HL-60 (cell line): ENCODE results near the gene PRDM2.

Experiments
- DNase-seq, 2 experiments: peaks; one replicate each; pipeline ENCODE4 v3.0.0-alpha.2; 2010 to 2020; ENCODE audit warnings: low read depth in 1 of 2, low spot score in 1 of 2
- H3K27ac ChIP-seq: fragments of 250-450 bp; sonication (Bioruptor Pico); replicated peaks from 2 replicates; pipeline ENCODE4 v1.5.1; 2020; ENCODE audit warnings: mild to moderate bottlenecking, moderate library complexity
- H3K27me3 ChIP-seq: fragments of 250-450 bp; sonication (Bioruptor Pico); 2 replicates; pipeline ENCODE4 v1.5.1; 2021; ENCODE audit warnings: mild to moderate bottlenecking, moderate library complexity; ENCODE audit not compliant: insufficient read depth, poor library complexity, severe bottlenecking
- H3K4me3 ChIP-seq: replicated peaks from 2 replicates; pipeline ENCODE4 v1.5.1; 2011; ENCODE audit warnings: mild to moderate bottlenecking, control low read depth, low read length; ENCODE audit not compliant: insufficient read depth
- GABPA ChIP-seq: IDR thresholded peaks from 2 replicates; pipeline ENCODE4 v1.6.1; 2012; ENCODE audit warnings: low read depth
- POLR2AphosphoS5 ChIP-seq: IDR thresholded peaks from 2 replicates; pipeline ENCODE4 v1.6.1; 2012; ENCODE audit warnings: low read depth
- SPI1 ChIP-seq: IDR thresholded peaks from 2 replicates; pipeline ENCODE4 v1.6.1; 2012; ENCODE audit warnings: low read depth, mild to moderate bottlenecking, borderline replicate concordance
- TF ChIP-seq, protein P1 (sequence below): IDR thresholded peaks from one replicate; pipeline ENCODE4 v1.5.1; 2011; ENCODE audit warnings: low read length, control low read depth, inconsistent platforms; ENCODE audit not compliant: insufficient read depth
- TF ChIP-seq, protein P2 (sequence below): IDR thresholded peaks from 2 replicates; pipeline ENCODE4 v1.6.1; 2012; ENCODE audit warnings: low read depth; ENCODE audit not compliant: insufficient replicate concordance

PRDM2 gene

DNA sequence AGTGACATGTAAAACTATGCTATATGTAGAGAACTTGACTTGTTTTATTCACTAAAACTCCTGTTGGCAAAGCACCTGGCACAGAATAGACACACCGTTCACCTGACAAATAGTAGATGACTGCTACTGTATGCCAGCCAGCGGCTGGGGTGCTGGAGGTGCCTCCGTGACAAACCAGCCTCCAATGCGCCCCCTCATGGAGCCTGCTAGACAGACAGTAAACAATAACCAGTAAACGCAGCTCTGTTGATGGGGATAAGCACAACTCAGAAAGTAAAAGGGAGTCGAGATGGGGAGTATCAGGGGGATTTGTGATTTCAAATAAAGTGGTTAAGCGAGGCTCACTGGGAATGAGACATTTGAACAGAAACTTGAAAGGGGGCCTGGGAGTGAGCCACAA is 107.2 kb downstream of the PRDM2 start:
- H3K27me3 ChIP-seq: no peaks in the 10 kb centered on the region
- no peak for TF ChIP-seq SPI1
- TF ChIP-seq, protein P1, sequence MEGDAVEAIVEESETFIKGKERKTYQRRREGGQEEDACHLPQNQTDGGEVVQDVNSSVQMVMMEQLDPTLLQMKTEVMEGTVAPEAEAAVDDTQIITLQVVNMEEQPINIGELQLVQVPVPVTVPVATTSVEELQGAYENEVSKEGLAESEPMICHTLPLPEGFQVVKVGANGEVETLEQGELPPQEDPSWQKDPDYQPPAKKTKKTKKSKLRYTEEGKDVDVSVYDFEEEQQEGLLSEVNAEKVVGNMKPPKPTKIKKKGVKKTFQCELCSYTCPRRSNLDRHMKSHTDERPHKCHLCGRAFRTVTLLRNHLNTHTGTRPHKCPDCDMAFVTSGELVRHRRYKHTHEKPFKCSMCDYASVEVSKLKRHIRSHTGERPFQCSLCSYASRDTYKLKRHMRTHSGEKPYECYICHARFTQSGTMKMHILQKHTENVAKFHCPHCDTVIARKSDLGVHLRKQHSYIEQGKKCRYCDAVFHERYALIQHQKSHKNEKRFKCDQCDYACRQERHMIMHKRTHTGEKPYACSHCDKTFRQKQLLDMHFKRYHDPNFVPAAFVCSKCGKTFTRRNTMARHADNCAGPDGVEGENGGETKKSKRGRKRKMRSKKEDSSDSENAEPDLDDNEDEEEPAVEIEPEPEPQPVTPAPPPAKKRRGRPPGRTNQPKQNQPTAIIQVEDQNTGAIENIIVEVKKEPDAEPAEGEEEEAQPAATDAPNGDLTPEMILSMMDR: peak; percentile 29
- H3K27ac ChIP-seq: no peak overlapping the region
- no peak overlapping the region for H3K4me3 ChIP-seq
- peak in 1 of 2 experiments; percentile 41 for DNase-seq

DNA sequence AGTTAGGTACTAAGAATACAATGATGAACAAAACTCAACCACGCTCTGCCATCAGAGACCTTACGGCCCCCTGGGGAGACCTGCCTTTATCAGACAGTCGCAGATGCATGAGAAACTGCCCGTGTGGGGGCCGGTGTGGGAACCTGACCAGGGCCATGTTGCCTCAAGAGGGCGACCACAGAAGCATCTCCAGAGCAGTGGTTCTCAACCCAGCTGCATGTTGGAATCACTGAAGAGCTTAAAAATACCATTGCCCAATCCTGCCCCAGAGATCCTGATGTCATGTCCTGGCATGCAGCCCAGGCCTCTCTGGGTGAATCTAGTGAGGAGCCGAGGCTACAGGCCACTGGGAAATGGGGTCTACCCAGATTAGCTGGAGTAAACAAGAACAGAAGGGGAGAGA is 108.7 kb downstream of the PRDM2 start:
- no peak for DNase-seq
- H3K4me3 ChIP-seq: no peak overlapping the region
- no peak overlapping the region for H3K27ac ChIP-seq
- H3K27me3 ChIP-seq: no peaks in the 10 kb centered on the region
- TF ChIP-seq, protein P1: no peak
- TF ChIP-seq, protein P2, sequence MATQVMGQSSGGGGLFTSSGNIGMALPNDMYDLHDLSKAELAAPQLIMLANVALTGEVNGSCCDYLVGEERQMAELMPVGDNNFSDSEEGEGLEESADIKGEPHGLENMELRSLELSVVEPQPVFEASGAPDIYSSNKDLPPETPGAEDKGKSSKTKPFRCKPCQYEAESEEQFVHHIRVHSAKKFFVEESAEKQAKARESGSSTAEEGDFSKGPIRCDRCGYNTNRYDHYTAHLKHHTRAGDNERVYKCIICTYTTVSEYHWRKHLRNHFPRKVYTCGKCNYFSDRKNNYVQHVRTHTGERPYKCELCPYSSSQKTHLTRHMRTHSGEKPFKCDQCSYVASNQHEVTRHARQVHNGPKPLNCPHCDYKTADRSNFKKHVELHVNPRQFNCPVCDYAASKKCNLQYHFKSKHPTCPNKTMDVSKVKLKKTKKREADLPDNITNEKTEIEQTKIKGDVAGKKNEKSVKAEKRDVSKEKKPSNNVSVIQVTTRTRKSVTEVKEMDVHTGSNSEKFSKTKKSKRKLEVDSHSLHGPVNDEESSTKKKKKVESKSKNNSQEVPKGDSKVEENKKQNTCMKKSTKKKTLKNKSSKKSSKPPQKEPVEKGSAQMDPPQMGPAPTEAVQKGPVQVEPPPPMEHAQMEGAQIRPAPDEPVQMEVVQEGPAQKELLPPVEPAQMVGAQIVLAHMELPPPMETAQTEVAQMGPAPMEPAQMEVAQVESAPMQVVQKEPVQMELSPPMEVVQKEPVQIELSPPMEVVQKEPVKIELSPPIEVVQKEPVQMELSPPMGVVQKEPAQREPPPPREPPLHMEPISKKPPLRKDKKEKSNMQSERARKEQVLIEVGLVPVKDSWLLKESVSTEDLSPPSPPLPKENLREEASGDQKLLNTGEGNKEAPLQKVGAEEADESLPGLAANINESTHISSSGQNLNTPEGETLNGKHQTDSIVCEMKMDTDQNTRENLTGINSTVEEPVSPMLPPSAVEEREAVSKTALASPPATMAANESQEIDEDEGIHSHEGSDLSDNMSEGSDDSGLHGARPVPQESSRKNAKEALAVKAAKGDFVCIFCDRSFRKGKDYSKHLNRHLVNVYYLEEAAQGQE: no peak
- TF ChIP-seq SPI1 (no peak), POLR2AphosphoS5 (no peak), GABPA (no peak)

DNA sequence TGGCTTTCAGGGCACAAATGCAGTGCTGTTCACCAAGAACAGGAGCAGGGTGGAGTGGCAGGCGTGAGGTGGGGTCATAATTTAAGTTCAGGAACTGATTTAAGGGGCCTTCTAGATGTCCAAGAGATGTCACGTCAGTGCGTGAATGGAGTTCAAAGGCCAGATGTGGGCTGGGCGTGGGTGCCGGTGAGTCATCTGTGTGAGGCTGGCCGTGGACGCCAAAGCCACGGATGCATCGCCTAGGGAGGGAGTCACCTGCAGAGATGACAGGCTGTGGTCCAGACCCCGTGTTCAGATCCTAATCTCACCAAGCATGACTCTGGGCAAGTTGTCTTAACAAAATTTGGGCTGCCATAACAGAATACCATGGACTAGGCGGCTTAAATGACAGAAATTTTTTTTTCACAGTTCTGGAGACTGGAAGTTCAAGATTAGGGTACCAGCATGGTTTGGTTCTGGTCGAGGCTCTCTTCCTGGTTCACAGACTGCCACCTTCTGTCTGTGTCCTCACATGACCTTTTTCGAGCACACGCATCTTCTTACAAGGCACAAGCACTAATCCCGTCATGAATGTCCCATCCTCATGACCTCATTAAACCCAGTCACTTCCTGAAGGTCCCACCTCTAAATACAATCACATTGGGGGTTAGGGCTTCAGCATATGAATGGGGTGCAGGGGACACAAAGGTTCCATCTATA is 109.6 kb downstream of the PRDM2 start:
- Histone ChIP-seq H3K27me3 (no peaks in the 10 kb centered on the region), H3K4me3 (no peak overlapping the region), H3K27ac (no peak overlapping the region)
- DNase-seq: no peak
- TF ChIP-seq, protein P1: no peak
- TF ChIP-seq GABPA: no peak
- TF ChIP-seq, protein P2: no peak
- no peak for TF ChIP-seq SPI1
- no peak for TF ChIP-seq POLR2AphosphoS5
